ENCODE data around the gene G6PC3.

G6PC3 gene

GRCh38 chr17:44065668-44066203 is 4.8 kb upstream of the G6PC3 start (continued):
- TF ChIP-seq PRDM10 (tag by site-specific recombination; IDR thresholded peaks at IDR 0.05) = peak; percentile 76; the same call in 1 of the 2 replicates
- no peak for TF ChIP-seq ZNF274 (IDR thresholded peaks at IDR 0.05; ENCODE audit: low read length)
- TF ChIP-seq ZNF274 (tag by site-specific recombination; IDR thresholded peaks at IDR 0.05; ENCODE audit: borderline replicate concordance) = no peak
- TF ChIP-seq ZNF121 (tag by site-specific recombination; IDR thresholded peaks at IDR 0.05) = no peak
- TF ChIP-seq SCRT1 (tag by site-specific recombination; IDR thresholded peaks at IDR 0.05; ENCODE audit: borderline replicate concordance) = peak; percentile 10; the same call in 1 of the 2 replicates
- no peak for TF ChIP-seq ZNF549 (tag by site-specific recombination; IDR thresholded peaks at IDR 0.05)
- no peak for TF ChIP-seq ZNF132 (tag by site-specific recombination; IDR thresholded peaks at IDR 0.05; ENCODE audit: borderline replicate concordance)

GRCh38 chr17:44066204-44066930 is 4.2 kb upstream of the G6PC3 start, which contains the start of gene LSM12:
TSS of gene LSM12 (minus strand) at chr17:44066671. CDS start at chr17:44066587, 84 bp downstream.
- Histone ChIP-seq H3K4me3 (ENCODE audit: low read depth, low read length) (peak within 1 kb of the TSS; percentile 95), H3K27ac (ENCODE audit: extremely low read depth, low read depth, low read length) (peak within 1 kb of the TSS; percentile 97), H3K4me1 (ENCODE audit: control insufficient read depth, insufficient read depth, low read length) (peaks cover 6% of the 10 kb centered on the region), H3K9me3 (ENCODE audit: control insufficient read depth, insufficient read depth, low read depth, low read length) (no peaks in the 10 kb centered on the region), H3K36me3 (ENCODE audit: control insufficient read depth in 2 of 2, insufficient read depth in 1 of 2, low read length in 2 of 2) (peaks cover 21 to 30% of the 10 kb centered on the region in 2 experiments)
- ChIA-PET POLR2A (interaction anchor here (0.6 to 2.5 kb wide), 20 partner anchors 10 to 709 kb away, joined by 3 to 20 read pairs (median 3); partner anchors contain the start of genes HDAC5 and TMUB2), CTCF (interaction anchor here (0.6 to 1.2 kb wide), 8 partner anchors 16 to 123 kb away, joined by 3 to 6 read pairs (median 3); partner anchors contain the start of gene HDAC5)
- TF ChIP-seq ZBTB20 (tag by site-specific recombination; IDR thresholded peaks at IDR 0.05) (peak; percentile 60), IKZF3 (tag by site-specific recombination; IDR thresholded peaks at IDR 0.05) (peak; percentile 92), ZNF391 (tag by site-specific recombination; IDR thresholded peaks at IDR 0.05; ENCODE audit: borderline replicate concordance, low read depth) (0 out of 2 replicates have a peak, but pooled peaks have one; percentile 2), ZNF214 (tag by site-specific recombination; IDR thresholded peaks at IDR 0.05; ENCODE audit: borderline replicate concordance) (no peak), ZNF394 (tag by site-specific recombination; IDR thresholded peaks at IDR 0.05; ENCODE audit: borderline replicate concordance) (peak; percentile 43; the same call in 1 of the 2 replicates), ZNF561 (tag by site-specific recombination; IDR thresholded peaks at IDR 0.05; ENCODE audit: borderline replicate concordance) (peak; percentile 90), ZNF501 (tag by site-specific recombination; IDR thresholded peaks at IDR 0.05) (0 out of 2 replicates have a peak, but pooled peaks have one; percentile 47), SP7 (tag by site-specific recombination; IDR thresholded peaks at IDR 0.05) (peak; percentile 45; the same call in 1 of the 2 replicates), SP3 (tag by site-specific recombination; IDR thresholded peaks at IDR 0.05) (peak; percentile 43; the same call in 1 of the 2 replicates), ZNF174 (tag by site-specific recombination; IDR thresholded peaks at IDR 0.05) (no peak), ZNF24 (tag by site-specific recombination; IDR thresholded peaks at IDR 0.05) (no peak), KLF17 (tag by site-specific recombination; IDR thresholded peaks at IDR 0.05) (peak; percentile 82; the same call in 1 of the 2 replicates), ZEB2 (tag by site-specific recombination; IDR thresholded peaks at IDR 0.05) (peak; percentile 86), ZBTB26 (tag by site-specific recombination; optimal IDR thresholded peaks at IDR 0.05) (peak; percentile 69), ZNF311 (tag by site-specific recombination; IDR thresholded peaks at IDR 0.05; ENCODE audit: borderline replicate concordance) (no peak), SP2 (tag by site-specific recombination; IDR thresholded peaks at IDR 0.05) (peak; percentile 44), ZNF473 (tag by site-specific recombination; IDR thresholded peaks at IDR 0.05) (no peak), ZNF398 (tag by site-specific recombination; IDR thresholded peaks at IDR 0.05) (peak; percentile 74)
